Activated CD4-positive, alpha-beta T cell treated with anti-CD3 and anti-CD28 coated beads for 4 hours (primary cell): ENCODE results near the gene CCHCR1.
"Not testable (repeated sequence)": the region's sequence is repeated elsewhere in the genome, so short reads cannot be mapped to it uniquely, and the experiment has no call there.

Source experiments
- DNase-seq, 2 donors: peaks; one replicate each; pipeline ENCODE4 v3.0.0-alpha.2; 2020

CCHCR1 gene

GRCh38 chr6:31183287-31183686 is 25.7 kb upstream of the CCHCR1 start:
- DNase-seq = not testable (repeated sequence)

DNA sequence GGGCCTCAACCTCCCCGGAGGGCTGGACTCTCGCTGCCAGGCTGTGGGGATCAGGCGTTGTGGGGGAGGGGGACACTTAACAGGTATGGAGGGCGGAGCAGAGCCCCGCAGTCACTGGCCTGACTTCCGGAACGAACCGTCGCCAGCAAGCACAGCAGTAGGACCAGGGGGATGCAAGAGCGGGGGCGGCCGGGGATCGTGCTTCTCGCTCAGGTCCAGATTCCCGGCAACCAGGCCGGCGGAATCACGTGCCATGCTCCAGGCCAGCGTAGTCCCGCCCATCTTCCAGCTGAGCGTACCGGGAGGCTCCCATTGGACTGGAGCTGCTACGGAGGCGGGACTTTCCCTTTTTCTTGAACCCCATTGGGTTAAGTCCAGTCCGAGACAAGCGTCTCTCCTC is 22.9 kb upstream of the CCHCR1 start:
- DNase-seq = peak; percentile 51 to 75

GRCh38 chr6:31179896-31180295 is 22.3 kb upstream of the CCHCR1 start:
- DNase-seq = no peak

GRCh38 chr6:31179042-31179386 is 21.4 kb upstream of the CCHCR1 start:
- DNase-seq = no peak

GRCh38 chr6:31178143-31179041 is 20.8 kb upstream of the CCHCR1 start:
- no peak for DNase-seq

GRCh38 chr6:31175971-31176370 is 18.4 kb upstream of the CCHCR1 start:
- no peak for DNase-seq

- DNase-seq = no peak
These were observed 16.8 kb upstream of the CCHCR1 start for GRCh38 chr6:31174378-31174777.

- no peak for DNase-seq
These were observed 15.8 kb upstream of the CCHCR1 start for GRCh38 chr6:31173406-31173805.

DNA sequence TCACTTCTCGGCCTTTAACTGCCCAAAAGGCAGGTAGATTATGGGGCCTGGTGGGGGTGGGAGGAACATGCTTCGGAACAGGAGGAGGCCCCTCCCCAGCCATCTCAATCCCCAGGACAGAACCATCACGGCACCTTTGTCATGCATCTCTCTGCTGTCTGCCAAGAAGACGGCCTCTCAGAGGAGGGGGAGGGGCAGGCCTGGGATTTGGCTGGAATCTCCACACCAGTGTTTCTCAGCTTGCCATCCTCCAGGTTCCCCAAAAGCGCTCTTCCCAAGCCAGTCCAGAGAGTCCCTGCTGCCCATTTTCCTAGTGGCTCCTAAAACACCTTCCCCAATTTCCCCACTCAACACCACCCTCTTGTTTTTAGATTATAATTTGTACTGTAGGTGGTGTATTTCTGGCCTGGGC is 15.4 kb upstream of the CCHCR1 start:
- DNase-seq = no peak

DNA sequence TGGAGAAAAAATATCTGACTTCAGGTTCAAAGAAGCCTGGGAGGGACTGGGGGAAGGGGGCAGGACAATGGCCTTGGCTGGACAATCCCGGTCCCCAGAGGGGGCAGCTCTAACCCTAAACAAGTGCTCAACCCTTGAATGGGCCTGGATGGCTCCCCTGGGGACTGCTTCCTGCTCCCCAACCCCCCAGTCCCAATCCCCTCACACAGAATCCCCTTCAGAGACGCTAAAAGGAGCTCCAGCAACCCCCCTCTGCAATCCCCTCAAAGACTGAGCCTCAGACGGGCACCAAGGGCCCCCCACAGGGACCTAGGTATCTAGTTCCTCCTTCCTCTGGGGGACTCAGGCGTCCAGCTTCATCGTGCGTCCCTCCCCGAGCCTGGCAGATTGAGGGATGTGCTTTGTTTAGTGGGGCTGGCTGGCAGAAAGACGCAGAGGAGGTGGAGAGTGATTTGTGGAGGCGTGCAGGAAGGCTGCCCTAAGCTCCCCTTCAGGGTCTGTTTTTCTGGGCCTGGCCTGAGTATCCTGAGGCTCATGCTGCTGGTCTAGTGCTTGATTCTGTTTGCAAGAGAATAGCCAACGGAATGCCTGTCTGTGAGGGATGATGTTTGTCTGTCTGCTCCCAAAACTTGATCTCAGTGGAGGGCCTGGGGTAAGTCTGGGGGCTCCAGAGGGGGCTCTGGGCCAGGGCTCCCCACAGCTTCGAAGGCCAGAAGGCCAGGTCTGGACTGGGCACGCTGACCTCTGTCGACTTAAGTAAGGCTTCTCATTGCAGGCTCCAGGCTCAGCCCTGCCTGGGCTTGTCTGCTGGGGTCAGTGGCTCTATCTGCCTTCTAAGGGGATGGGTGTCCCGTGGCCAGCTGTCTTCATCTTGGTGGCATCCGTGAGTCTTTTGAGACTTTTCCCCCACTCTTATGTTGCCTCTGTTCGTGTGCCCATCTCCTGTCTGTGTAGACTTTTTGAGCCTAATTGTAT is 14.6 kb upstream of the CCHCR1 start:
- no peak for DNase-seq

GRCh38 chr6:31170987-31171671 is 13.5 kb upstream of the CCHCR1 start:
- DNase-seq = no peak

DNA sequence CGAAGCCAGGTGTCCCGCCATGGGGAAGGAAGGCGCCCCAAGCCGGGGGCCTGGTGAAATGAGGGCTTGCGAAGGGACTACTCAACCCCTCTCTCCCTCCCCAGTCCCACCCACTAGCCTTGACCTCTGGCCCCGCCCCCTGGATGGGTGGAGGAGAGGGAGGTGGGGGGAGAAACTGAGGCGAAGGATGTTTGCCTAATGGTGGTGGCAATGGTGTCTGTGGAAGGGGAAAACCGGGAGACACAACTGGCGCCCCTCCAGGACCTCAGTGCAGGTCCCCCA is 12.9 kb upstream of the CCHCR1 start, which contains the start of gene POU5F1:
TSS of gene POU5F1 (minus strand) at position 83 of the 282 bp plus-strand sequence. CDS start at position 21, 62 bp downstream.
- DNase-seq = no peak

- not testable (repeated sequence) for DNase-seq
These were observed 12.4 kb upstream of the CCHCR1 start for GRCh38 chr6:31169858-31170599.

DNA sequence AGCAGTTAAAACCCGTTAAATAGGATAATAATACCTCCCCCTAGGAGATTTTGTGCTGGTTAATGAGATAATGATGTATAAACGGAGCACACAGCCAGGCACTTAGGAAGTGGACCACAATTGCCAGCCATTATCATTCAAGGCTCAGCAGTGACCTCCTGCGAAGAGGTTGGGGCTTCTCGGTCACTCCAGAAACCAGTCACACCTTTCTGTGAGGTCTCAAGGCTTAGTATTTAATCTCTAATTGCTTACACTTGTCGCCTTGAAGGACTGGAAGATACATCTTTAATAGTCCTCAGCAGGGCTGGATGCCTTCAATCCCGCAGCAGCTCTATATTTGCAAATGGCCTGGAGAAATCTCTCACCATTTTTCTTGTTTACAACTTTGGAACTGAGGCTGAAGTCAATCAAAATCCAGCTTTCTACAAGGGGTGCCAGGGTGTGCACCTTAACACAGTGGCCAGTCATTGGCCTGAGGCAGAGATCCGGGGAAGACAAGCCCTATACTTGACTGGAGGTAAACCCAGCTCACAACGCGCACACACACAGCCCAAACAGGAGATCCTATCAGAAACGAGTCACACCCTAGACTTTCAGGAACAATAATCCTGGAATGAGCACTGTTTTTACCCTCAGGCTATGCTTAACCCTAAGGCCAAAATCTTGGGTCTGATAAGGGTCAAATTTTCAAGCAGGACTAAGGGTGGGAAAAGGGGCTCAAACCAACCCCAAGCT is 11.7 kb upstream of the CCHCR1 start:
- DNase-seq = no peak

- no peak for DNase-seq
These were observed 11.0 kb upstream of the CCHCR1 start for GRCh38 chr6:31168606-31169005.

DNA sequence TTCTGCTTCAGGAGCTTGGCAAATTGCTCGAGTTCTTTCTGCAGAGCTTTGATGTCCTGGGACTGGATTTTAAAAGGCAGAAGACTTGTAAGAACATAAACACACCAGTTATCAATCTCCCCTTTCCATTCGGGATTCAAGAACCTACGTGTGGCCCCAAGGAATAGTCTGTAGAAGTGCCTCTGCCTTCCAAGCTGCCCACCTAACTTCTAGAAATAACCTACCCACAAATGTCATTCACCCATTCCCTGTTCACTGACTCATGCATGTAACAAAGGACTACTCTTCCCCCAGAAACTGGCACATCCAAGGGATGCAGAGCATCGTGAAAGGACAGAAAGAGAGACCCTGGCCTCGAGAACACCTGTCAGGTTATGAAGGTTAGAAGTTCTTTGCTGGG is 8.4 kb upstream of the CCHCR1 start:
- no peak for DNase-seq

DNA sequence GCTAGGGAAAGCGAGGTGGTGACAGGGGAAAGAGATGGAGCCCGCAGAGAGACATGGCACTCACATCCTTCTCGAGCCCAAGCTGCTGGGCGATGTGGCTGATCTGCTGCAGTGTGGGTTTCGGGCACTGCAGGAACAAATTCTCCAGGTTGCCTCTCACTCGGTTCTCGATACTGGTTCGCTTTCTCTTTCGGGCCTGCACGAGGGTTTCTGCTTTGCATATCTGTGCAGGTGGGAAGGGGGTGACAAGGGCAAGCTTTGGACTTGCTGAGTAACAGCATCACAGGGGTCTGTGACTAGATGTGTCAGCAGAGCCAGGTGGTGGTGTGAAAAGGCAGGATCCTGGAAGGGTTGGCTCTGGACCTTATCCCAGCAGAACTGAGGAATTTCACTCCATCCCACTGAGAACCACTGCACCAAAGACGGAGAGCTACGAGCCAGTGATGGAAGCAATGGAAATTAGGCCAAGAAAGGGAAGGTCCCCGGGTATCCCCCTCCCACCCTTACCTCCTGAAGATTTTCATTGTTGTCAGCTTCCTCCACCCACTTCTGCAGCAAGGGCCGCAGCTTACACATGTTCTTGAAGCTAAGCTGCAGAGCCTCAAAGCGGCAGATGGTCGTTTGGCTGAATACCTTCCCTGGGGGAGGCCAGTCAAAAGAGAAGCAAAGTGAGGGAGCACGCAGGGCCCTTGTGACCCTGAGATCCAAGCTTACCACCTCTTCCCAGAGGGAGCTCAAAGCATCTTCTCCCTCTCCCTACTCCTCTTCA is 7.6 kb upstream of the CCHCR1 start:
- DNase-seq = not testable (repeated sequence)

- DNase-seq = not testable (repeated sequence)
These were observed 7.0 kb upstream of the CCHCR1 start for GRCh38 chr6:31164475-31165063.

- no peak for DNase-seq
These were observed 6.3 kb upstream of the CCHCR1 start for GRCh38 chr6:31163922-31164321.

DNA sequence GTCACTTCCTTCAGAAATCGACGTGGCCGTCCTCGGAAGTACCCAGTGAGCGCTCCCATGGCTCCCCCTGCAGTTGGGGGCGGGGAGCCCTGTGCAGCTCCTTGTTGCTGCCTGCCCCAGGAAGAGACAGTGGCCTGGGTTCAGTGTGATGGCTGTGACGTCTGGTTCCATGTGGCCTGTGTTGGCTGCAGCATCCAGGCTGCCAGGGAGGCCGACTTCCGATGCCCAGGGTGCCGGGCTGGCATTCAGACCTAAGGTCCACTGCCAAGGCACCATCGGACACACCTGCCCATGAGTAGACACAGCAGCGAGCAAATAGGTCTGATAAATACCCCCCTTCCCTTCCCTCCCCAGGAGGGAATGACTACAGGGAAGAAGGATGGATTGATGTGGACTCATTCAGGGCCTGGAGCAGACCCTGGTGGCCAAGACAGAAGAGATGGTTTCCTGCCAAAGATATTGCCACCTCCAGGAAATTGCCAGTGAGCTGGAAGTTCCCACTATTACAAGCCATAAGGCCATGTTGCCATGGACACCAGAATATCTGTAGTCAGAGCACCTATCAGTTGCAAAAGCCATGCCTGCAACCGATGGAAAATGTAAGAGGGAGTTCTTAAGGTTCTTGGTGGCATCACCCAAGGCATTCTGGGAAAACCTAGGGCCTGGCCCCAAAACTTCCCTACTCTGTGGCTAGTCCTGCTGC is 5.0 kb upstream of the CCHCR1 start:
- DNase-seq = no peak
